ENCODE measurements around the gene TSPAN8.
"Not testable (repeated sequence)": the region's sequence is repeated elsewhere in the genome, so short reads cannot be mapped to it uniquely, and the experiment has no call there.

Gene TSPAN8

GRCh38 chr12:71124835-71125460 lies 32.9 kb downstream of the TSPAN8 start:
- DNase-seq: no peak

- DNase-seq: not testable (repeated sequence)
These were observed 44.7 kb downstream of the TSPAN8 start for GRCh38 chr12:71113148-71113547.

DNA sequence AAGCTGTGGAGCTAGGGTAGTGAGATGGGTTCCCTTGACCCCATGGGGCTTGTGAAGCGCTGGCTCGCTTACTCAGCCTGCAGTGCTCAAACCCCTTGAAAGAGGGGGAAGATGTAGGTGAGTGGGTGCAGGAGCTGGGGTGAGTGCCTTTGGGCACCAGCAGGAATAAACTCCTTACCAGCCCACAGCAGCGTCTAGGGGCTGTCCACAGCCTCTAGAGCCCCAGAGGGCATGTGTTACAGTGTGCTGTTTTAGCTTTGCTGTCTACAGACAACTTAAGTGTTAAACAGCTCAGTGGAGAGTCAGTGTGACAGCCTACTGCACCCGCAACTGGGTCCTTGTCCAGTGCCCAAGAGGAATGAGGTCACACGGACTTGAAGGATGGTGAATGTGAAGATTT lies 48.0 kb downstream of the TSPAN8 start:
- DNase-seq: no peak

DNA sequence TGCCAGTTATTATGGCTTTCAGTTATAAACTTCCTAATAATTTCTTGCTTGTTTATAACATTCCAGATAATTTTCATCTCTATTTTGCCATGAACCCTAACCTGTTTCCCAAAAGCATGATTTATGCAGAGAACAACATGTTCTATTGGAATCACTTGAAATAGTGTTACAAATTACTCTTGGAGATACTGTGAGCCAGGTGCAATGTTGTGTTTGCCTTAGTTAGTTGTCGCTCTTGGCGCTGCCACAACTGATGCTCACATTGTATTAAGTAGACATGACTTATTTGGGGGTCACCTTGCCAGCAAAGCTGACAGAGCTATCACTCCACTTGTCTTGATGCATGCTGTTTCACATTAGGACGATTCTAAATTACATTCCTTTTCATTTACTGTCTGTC lies 49.4 kb downstream of the TSPAN8 start:
- no peak for DNase-seq

DNA sequence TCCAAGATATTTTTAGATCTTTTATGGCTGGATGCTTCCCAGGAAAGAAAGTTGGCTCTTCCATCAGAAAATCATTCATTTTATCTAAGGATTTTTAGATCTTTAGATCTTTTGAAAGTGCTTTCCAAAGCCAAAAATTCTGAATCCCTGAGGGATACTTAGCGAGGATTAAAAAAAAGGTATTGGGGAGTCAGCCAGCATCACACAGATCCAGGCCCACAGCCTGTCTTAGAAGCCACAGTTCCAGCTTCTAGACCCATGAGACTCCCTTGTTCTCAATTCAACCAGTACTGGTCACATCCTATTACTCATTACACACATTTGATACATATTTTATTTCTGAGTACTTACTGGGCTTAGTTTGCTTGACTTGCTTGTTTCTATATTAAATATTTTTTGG lies 49.9 kb downstream of the TSPAN8 start:
- DNase-seq: no peak

DNA sequence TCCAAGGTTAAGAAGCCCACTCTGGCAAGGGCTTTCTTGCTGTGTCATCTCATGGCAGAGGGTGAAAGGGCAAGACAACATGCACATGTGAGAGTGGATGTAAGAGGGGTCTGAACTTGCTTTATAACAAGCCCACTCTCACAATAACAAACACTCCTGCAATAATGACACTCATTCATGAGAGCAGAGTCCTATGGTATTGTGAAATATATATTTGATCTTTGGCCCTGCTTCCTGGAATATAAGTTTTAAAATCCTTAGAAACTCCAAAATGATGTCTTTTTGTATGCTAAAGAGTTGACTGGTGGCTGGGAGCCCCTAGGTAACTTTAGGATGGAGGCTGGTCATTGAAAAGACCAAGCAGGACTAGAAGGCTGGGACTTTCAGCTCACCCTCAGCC lies 51.8 kb downstream of the TSPAN8 start:
- no peak for DNase-seq

DNA sequence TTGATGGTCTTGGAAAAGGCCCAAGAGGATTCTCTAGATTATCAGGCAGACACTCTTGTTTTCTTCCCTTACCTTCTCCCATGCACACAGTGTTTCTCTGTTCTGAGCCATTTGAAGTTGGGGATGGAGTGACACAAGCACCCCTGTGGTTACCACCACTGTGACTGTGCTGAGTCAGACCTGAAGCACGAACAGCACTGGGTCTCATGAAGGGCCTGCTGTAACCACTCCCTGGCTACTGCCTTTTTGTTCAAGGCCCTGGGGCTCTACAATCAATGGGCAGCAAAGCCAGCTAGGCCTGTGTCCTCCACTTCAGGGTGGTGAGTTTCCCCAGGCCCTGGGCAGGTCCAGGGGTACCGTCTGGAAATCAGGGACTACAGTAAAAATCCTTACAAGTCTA lies 65.5 kb downstream of the TSPAN8 start:
- DNase-seq: no peak

GRCh38 chr12:71090971-71091370 lies 66.8 kb downstream of the TSPAN8 start:
- no peak for DNase-seq

GRCh38 chr12:71085575-71085974 lies 72.2 kb downstream of the TSPAN8 start:
- DNase-seq: no peak

DNA sequence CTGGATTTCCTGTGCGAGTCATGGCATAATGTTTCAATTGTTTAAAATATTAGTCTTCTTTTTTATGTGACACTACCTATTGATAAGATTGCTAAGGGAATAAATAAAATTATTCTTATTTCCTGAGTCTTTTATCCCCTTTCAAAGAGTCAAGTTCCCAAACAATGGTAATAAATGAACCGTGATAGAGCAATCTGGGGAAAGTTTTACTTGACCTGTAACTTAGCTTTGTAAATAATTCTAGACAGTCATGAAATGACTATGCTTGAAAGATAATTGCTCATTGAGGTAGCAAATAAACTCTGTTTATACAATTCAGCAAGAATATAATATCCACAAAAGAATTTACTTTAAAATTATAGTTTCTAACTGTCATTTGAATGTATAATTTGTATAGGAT lies 82.1 kb downstream of the TSPAN8 start:
- no peak for DNase-seq

Data from GOT3 (cell line).